KMS-11 (cell line): ENCODE data around the gene CCNQ.

ENCODE experiments used
- H2AFZ ChIP-seq: fragments of 200-600 bp; sonication (generic); 2 replicates; pipeline ENCODE4 v1.6.1; 2016; ENCODE audit warnings: antibody characterized with exemption, mixed run types, low read depth
- H3K27ac ChIP-seq: fragments of 200-600 bp; sonication (generic); 2 replicates; pipeline ENCODE4 v1.6.1; 2016; ENCODE audit warnings: mild to moderate bottlenecking, mixed run types
- H3K27me3 ChIP-seq: fragments of 200-600 bp; sonication (generic); 2 replicates; pipeline ENCODE4 v1.6.1; 2017; ENCODE audit warnings: mild to moderate bottlenecking, low read depth, mixed run types, moderate library complexity; ENCODE audit not compliant: insufficient read depth
- H3K36me3 ChIP-seq: fragments of 200-600 bp; sonication (generic); 2 replicates; pipeline ENCODE4 v1.6.1; 2017; ENCODE audit warnings: mild to moderate bottlenecking, mixed run types; ENCODE audit not compliant: insufficient read depth
- H3K4me1 ChIP-seq: fragments of 200-600 bp; sonication (generic); 2 replicates; pipeline ENCODE4 v1.6.1; 2016; ENCODE audit warnings: mild to moderate bottlenecking, low read depth, mixed run types; ENCODE audit not compliant: poor library complexity, severe bottlenecking
- H3K4me2 ChIP-seq: fragments of 200-600 bp; sonication (generic); 2 replicates; pipeline ENCODE4 v1.7.0; 2016; ENCODE audit warnings: mild to moderate bottlenecking, mixed run types
- H3K4me3 ChIP-seq: fragments of 200-600 bp; sonication (generic); IDR thresholded peaks from 2 replicates; pipeline ENCODE4 v1.6.1; 2017; ENCODE audit warnings: low read depth, low read length, mixed read lengths; ENCODE audit not compliant: insufficient read depth
- H3K79me2 ChIP-seq: fragments of 200-600 bp; sonication (generic); 2 replicates; pipeline ENCODE4 v1.6.1; 2016; ENCODE audit warnings: low read depth, mixed run types; ENCODE audit not compliant: insufficient read depth
- H3K9ac ChIP-seq: fragments of 200-600 bp; sonication (generic); 2 replicates; pipeline ENCODE4 v1.6.1; 2016; ENCODE audit warnings: mild to moderate bottlenecking, mixed run types
- H4K20me1 ChIP-seq: fragments of 200-600 bp; sonication (generic); 2 replicates; pipeline ENCODE4 v1.6.1; 2016; ENCODE audit warnings: mild to moderate bottlenecking, mixed run types; ENCODE audit not compliant: insufficient read depth
- TF ChIP-seq, protein P1 (sequence below): fragments of 200-600 bp; sonication (generic); conservative IDR thresholded peaks from 2 replicates; pipeline ENCODE4 v1.6.1; 2017; ENCODE audit warnings: low read depth, mild to moderate bottlenecking, antibody characterized with exemption, low read length, moderate library complexity, mixed read lengths

Gene CCNQ

DNA sequence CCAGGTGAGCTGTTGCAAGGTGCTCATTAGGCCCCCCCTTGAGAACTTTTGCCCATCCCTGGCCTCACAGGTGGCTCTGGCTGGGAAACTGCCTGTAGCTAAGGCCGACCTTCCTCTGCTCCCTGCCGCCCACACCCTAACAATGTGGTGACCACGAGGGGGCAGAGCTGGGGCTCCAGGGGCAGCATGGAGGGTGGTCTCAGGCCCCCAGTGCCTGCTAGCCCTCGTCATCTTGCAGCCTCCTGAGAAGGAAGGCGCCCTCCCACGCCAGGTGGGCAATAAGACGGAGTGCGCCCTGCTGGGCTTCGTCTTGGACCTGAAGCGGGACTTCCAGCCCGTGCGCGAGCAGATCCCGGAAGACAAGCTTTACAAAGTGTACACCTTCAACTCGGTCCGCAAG, 49.1 kb downstream of the CCNQ start:
- no peaks in the 10 kb centered on the region for H3K36me3 ChIP-seq
- TF ChIP-seq, protein P1, sequence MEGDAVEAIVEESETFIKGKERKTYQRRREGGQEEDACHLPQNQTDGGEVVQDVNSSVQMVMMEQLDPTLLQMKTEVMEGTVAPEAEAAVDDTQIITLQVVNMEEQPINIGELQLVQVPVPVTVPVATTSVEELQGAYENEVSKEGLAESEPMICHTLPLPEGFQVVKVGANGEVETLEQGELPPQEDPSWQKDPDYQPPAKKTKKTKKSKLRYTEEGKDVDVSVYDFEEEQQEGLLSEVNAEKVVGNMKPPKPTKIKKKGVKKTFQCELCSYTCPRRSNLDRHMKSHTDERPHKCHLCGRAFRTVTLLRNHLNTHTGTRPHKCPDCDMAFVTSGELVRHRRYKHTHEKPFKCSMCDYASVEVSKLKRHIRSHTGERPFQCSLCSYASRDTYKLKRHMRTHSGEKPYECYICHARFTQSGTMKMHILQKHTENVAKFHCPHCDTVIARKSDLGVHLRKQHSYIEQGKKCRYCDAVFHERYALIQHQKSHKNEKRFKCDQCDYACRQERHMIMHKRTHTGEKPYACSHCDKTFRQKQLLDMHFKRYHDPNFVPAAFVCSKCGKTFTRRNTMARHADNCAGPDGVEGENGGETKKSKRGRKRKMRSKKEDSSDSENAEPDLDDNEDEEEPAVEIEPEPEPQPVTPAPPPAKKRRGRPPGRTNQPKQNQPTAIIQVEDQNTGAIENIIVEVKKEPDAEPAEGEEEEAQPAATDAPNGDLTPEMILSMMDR, result no peak
- no peaks in the 10 kb centered on the region for H3K4me1 ChIP-seq
- H3K9ac ChIP-seq, result no peak overlapping the region
- H3K4me2 ChIP-seq, result no peak overlapping the region
- peaks cover 32% of the 10 kb centered on the region; the same call in 1 of the 2 replicates for H3K27me3 ChIP-seq
- H3K79me2 ChIP-seq, result no peaks in the 10 kb centered on the region
- H2AFZ ChIP-seq, result no peak overlapping the region
- no peak overlapping the region for H3K4me3 ChIP-seq
- no peaks in the 10 kb centered on the region for H4K20me1 ChIP-seq
- H3K27ac ChIP-seq, result no peak overlapping the region

GRCh38 chrX:153549231-153549630, 49.7 kb downstream of the CCNQ start:
- Histone ChIP-seq H3K36me3 (no peaks in the 10 kb centered on the region), H3K4me3 (no peak overlapping the region), H3K79me2 (no peaks in the 10 kb centered on the region), H3K27me3 (peaks cover 32% of the 10 kb centered on the region; the same call in 1 of the 2 replicates), H3K27ac (no peak overlapping the region), H3K4me1 (no peaks in the 10 kb centered on the region), H3K4me2 (no peak overlapping the region), H3K9ac (no peak overlapping the region), H4K20me1 (no peaks in the 10 kb centered on the region), H2AFZ (no peak overlapping the region)
- TF ChIP-seq, protein P1, result no peak

GRCh38 chrX:153547195-153547594, 51.7 kb downstream of the CCNQ start:
- Histone ChIP-seq H3K79me2 (no peaks in the 10 kb centered on the region), H3K4me2 (no peak overlapping the region), H4K20me1 (no peaks in the 10 kb centered on the region), H3K27ac (no peak overlapping the region), H2AFZ (no peak overlapping the region), H3K4me3 (no peak overlapping the region), H3K27me3 (peaks cover 26% of the 10 kb centered on the region), H3K36me3 (no peaks in the 10 kb centered on the region), H3K4me1 (no peaks in the 10 kb centered on the region), H3K9ac (no peak overlapping the region)
- TF ChIP-seq, protein P1, result no peak

- Histone ChIP-seq H3K27me3 (peaks cover 28% of the 10 kb centered on the region), H3K79me2 (no peaks in the 10 kb centered on the region), H3K4me2 (no peak overlapping the region), H2AFZ (no peak overlapping the region), H4K20me1 (no peaks in the 10 kb centered on the region), H3K27ac (no peak overlapping the region), H3K36me3 (no peaks in the 10 kb centered on the region), H3K9ac (no peak overlapping the region), H3K4me3 (no peak overlapping the region), H3K4me1 (no peaks in the 10 kb centered on the region)
- TF ChIP-seq, protein P1, result no peak
These were observed 52.6 kb downstream of the CCNQ start for GRCh38 chrX:153546386-153546785.
